Left lobe of liver (tissue), 2 donors: ENCODE measurements around the gene ZNF581. TPM values are rescaled to one million over a fixed set of nuclear protein-coding genes. Genes with fewer than 3 reads are reported as not detected.
A peak's percentile ranks its signal among the peaks of the same experiment; 100 is the strongest.

Experiments
- ATAC-seq: fragments of 200-7000 bp; cut with Tn5 transposase; one replicate; pipeline ENCODE4 v1.9.1; 2020; ENCODE audit warnings: mild to moderate bottlenecking, moderate library complexity
- DNase-seq: peaks from one replicate; pipeline ENCODE4 v3.0.0-alpha.2; 2020; ENCODE audit warnings: low spot score
- total RNA-seq: library from RNA; stranded (reverse); gene quantifications from one replicate; pipeline ENCODE4 v1.2.1, GENCODE V29; 2021
- donor health status: DM: no; HTN: no; CAD: no; lungs with moderate emphysema.
- donor health status: DM: no; HTN: yes; CAD: no.

Gene ZNF581
- total RNA-seq, 1 donor from 2014 or later = 6.1 TPM

- DNase-seq (no peak), ATAC-seq (no peak)
Measured at GRCh38 chr19:55661826-55662225, 18.4 kb downstream of the ZNF581 start.

GRCh38 chr19:55663846-55664536 is 20.5 kb downstream of the ZNF581 start:
- ATAC-seq (no peak), DNase-seq (no peak)

- no peak for ATAC-seq
- no peak for DNase-seq
Measured at GRCh38 chr19:55666343-55667005, 23.0 kb downstream of the ZNF581 start.

- DNase-seq (no peak), ATAC-seq (no peak)
Measured at GRCh38 chr19:55667006-55667381, 23.5 kb downstream of the ZNF581 start.

- ATAC-seq (no peak), DNase-seq (no peak)
Measured at GRCh38 chr19:55667511-55667910, 24.1 kb downstream of the ZNF581 start.

- DNase-seq (no peak), ATAC-seq (no peak)
Measured at GRCh38 chr19:55667958-55668357, 24.5 kb downstream of the ZNF581 start.

- ATAC-seq (no peak), DNase-seq (no peak)
Measured at GRCh38 chr19:55668603-55669348, 25.3 kb downstream of the ZNF581 start.

- DNase-seq (no peak), ATAC-seq (no peak)
Measured at GRCh38 chr19:55669418-55670279, 26.2 kb downstream of the ZNF581 start.

GRCh38 chr19:55670280-55671053 is 27.0 kb downstream of the ZNF581 start:
- ATAC-seq (no peak), DNase-seq (peak; percentile 68)

GRCh38 chr19:55671054-55671378 is 27.6 kb downstream of the ZNF581 start:
- ATAC-seq = no peak
- DNase-seq = no peak

GRCh38 chr19:55672418-55672817 is 29.0 kb downstream of the ZNF581 start:
- no peak for DNase-seq
- no peak for ATAC-seq

GRCh38 chr19:55673465-55673864 is 30.0 kb downstream of the ZNF581 start:
- ATAC-seq (no peak), DNase-seq (no peak)

GRCh38 chr19:55673889-55674288 is 30.4 kb downstream of the ZNF581 start:
- DNase-seq (no peak), ATAC-seq (no peak)

- ATAC-seq (no peak), DNase-seq (no peak)
Measured at GRCh38 chr19:55674459-55674840, 31.0 kb downstream of the ZNF581 start.

GRCh38 chr19:55674841-55675660 is 31.6 kb downstream of the ZNF581 start, which contains the start of gene EPN1:
TSS of gene EPN1 (plus strand) at chr19:55675226. CDS start at chr19:55678628, 3,402 bp downstream.
- ATAC-seq = peak; percentile 87
- DNase-seq = peak; percentile 97

GRCh38 chr19:55675661-55676354 is 32.4 kb downstream of the ZNF581 start:
- DNase-seq (no peak), ATAC-seq (no peak)

GRCh38 chr19:55676383-55676782 is 32.9 kb downstream of the ZNF581 start:
- DNase-seq (peak; percentile 75), ATAC-seq (peak; percentile 15)

- DNase-seq = no peak
Measured at GRCh38 chr19:55676889-55677505, 33.5 kb downstream of the ZNF581 start.

More at GRCh38 chr19:55676889-55677505, 33.5 kb downstream of the ZNF581 start:
- no peak for ATAC-seq
